ENCODE results near the gene ANKRD10. TPM values are rescaled to one million over a fixed set of nuclear protein-coding genes. Genes with fewer than 3 reads are reported as not detected.
"Not testable (repeated sequence)": the region's sequence is repeated elsewhere in the genome, so short reads cannot be mapped to it uniquely, and the experiment has no call there.

ANKRD10 gene
- total RNA-seq, 2 experiments from 2014 or later: 101 to 111 TPM

DNA sequence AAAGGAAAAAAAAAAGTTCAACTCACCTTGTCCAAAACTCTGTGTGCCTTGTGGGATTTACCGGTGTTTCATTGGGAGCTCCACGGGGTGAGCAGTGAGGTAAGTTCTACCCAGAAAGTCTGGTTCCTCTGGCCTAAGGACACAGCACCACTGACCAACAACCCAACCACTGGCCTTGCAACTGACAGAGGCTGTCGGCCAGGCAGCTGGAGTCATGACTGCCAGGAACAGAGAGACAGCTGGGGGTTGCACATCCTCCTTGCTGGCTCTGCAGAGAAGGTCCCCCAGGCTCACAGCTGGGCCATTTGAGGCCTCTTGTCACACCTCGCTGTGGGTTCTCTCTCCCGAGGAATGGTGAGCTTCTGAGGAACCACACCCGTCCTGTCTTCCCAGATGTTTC, 59.5 kb downstream of the ANKRD10 start:
- Mint-ChIP-seq H3K27me3 (peaks cover 9% of the 10 kb centered on the region), H3K9me3 (peaks cover 2% of the 10 kb centered on the region), H3K4me3 (no peak overlapping the region), H3K27ac (no peak overlapping the region), H3K4me1 (peaks cover 12% of the 10 kb centered on the region), H3K36me3 (ENCODE audit: low read depth) (no peaks in the 10 kb centered on the region)
- ChIA-PET CTCF (interaction anchor here (0.5 to 0.6 kb wide), 3 partner anchors 105 to 382 kb away, joined by 3 read pairs; no protein-coding TSS in a partner anchor), POLR2A (no interaction called here)
- no peak for DNase-seq

DNA sequence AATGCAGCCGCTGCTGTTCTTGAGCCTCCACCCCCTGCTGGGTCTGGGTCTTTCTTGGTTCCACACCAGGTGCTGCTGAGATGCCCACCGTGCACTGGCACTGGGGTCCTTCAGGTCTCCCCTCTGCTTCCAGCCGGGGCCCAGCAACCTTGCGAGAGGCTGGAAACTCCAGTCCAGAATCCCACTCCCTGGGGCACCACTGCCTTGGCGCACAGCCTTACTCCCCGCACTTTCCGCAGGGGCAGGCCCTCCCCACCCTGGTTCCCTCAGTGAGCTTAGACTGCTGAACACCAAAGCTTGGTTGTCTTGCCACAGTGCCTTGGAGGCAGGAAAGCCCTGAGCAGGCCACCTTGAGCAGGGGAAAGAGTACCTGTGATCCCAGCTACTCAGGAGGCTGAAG, 60.0 kb downstream of the ANKRD10 start:
- H3K4me1 Mint-ChIP-seq: peaks cover 12% of the 10 kb centered on the region
- no peak overlapping the region for H3K4me3 Mint-ChIP-seq
- H3K27me3 Mint-ChIP-seq: peaks cover 14% of the 10 kb centered on the region
- H3K36me3 Mint-ChIP-seq (ENCODE audit: low read depth): no peaks in the 10 kb centered on the region
- POLR2A ChIA-PET: no interaction called here
- peaks cover 2% of the 10 kb centered on the region for H3K9me3 Mint-ChIP-seq
- no peak for DNase-seq
- CTCF ChIA-PET: no interaction called here
- no peak overlapping the region for H3K27ac Mint-ChIP-seq

DNA sequence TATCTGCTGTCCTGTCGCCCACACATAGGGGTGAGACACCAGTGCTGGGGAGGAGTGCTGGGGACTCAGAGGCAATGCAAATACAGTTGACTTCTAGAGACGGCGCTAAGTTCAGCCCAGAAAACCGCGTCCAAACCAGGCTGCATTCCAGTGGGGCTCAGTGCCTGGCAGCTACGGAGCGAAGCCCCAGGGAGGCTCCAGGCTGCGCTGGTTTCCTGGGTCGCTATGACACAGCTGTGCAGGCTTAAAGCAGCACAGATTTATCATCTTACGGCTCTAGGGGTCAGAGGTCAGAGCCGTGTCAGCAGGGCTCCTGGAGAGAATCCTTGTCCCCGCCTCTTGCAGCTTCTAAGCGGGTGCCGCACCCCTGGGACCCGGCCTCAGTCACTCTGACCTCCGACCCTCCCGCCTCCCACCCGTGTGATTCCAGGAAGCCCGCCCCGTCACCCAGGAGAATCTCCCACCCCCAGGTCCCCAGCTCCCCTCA, 61.6 kb downstream of the ANKRD10 start:
- H3K4me3 Mint-ChIP-seq: no peak overlapping the region
- ChIA-PET POLR2A (no interaction called here), CTCF (interaction anchor here (1.3 to 1.4 kb wide), 2 partner anchors 11 to 100 kb away, joined by 3 to 4 read pairs; no protein-coding TSS in a partner anchor)
- H3K27ac Mint-ChIP-seq: no peak overlapping the region
- H3K4me1 Mint-ChIP-seq: peaks cover 12% of the 10 kb centered on the region
- H3K27me3 Mint-ChIP-seq: peaks cover 19% of the 10 kb centered on the region
- peaks cover 2% of the 10 kb centered on the region for H3K9me3 Mint-ChIP-seq
- H3K36me3 Mint-ChIP-seq (ENCODE audit: low read depth): no peaks in the 10 kb centered on the region
- no peak for DNase-seq

DNA sequence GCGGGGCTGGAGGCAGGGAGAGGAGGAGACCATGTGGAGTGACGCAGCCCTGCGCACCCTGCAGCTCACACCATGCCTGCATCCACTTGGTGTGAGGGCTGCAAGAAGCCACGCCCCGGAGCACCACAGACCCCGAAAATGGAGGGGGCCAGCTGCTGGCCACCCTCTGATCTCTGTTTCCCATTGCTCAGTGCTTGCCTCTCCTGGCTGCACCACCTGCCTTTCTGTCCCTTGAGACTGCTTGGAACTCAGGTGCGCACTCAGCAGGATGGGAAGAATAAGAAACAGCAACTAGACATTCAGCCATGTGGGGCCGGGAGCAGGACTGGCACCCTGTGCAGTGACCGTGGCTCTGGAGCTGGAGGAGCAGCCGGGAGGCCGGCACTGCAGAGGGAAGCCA, 64.0 kb downstream of the ANKRD10 start:
- Mint-ChIP-seq H3K9me3 (no peaks in the 10 kb centered on the region), H3K27ac (no peak overlapping the region), H3K36me3 (ENCODE audit: low read depth) (no peaks in the 10 kb centered on the region), H3K4me1 (no peaks in the 10 kb centered on the region), H3K4me3 (no peak overlapping the region), H3K27me3 (peaks cover 24% of the 10 kb centered on the region)
- ChIA-PET POLR2A (no interaction called here), CTCF (interaction anchor here (0.6 kb wide), 1 partner anchor 1510 kb away, joined by 4 read pairs; no protein-coding TSS in a partner anchor)
- no peak for DNase-seq

DNA sequence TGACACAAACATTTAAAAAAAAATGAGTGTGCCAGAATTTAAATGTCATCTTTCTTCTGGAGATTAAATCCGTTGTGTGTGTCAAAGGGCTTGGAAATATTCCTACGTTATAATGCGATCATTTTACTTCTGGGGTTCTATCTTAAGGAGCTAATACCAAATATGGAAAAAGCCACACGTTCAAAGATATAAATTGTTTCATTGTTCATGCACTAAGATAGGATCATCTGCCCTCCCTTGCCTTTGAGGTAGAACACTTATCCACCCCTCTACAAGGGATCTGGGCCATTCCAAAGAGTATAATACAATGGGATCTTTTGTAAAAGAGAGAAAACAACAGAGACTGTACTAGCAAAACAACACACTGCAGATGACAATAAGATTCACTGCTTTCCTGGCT, 64.9 kb downstream of the ANKRD10 start:
- Mint-ChIP-seq H3K9me3 (no peaks in the 10 kb centered on the region), H3K27ac (no peak overlapping the region), H3K4me1 (no peaks in the 10 kb centered on the region), H3K36me3 (ENCODE audit: low read depth) (no peaks in the 10 kb centered on the region), H3K27me3 (peaks cover 32% of the 10 kb centered on the region), H3K4me3 (no peak overlapping the region)
- CTCF ChIA-PET: interaction anchor here (0.6 to 1.4 kb wide), 2 partner anchors 10 to 1511 kb away, joined by 4 to 5 read pairs; no protein-coding TSS in a partner anchor
- no peak for DNase-seq
- POLR2A ChIA-PET: no interaction called here

DNA sequence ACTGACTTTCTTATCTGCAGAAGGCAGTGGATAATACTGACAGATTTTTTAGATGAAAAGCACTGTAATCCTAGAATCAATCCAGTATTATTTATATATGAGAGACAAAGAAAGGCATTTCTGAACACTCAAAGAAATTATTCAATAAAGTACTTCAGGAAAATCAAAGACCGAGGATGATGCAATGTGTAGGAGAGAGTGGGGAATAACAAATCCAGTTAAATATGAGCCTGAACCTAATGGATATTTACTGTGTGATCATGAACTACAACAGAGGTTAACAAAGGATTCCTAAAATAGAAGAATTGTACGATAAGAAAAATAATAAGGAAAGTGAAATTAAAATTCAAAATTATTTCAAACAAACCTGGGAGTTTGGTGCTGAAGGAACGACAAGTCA, 69.3 kb downstream of the ANKRD10 start:
- CTCF ChIA-PET: no interaction called here
- Mint-ChIP-seq H3K36me3 (ENCODE audit: low read depth) (no peaks in the 10 kb centered on the region), H3K9me3 (no peaks in the 10 kb centered on the region), H3K27me3 (peaks cover 43% of the 10 kb centered on the region), H3K4me3 (no peak overlapping the region), H3K4me1 (no peaks in the 10 kb centered on the region), H3K27ac (no peak overlapping the region)
- POLR2A ChIA-PET: no interaction called here
- DNase-seq: no peak

DNA sequence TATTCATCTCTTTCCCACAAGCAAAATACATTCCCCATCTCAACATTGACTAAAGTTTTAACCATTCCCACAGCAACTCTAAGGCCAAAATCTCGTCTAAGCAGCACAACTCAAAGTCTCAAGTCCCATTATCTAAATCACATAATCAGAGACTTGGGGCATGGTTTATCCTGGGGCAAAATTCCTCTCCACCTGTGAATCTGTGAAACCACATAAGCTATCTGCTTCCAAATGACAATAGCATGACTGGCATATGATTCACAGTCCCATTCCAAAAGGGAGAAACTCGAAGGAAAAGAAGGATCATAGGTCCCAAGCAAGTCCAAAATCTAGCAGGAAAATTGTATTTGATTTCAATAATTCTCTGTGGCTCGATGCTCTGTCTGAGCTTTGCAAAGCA, 73.0 kb downstream of the ANKRD10 start:
- DNase-seq: no peak
- no peaks in the 10 kb centered on the region for H3K36me3 Mint-ChIP-seq (ENCODE audit: low read depth)
- no peaks in the 10 kb centered on the region for H3K4me1 Mint-ChIP-seq
- peaks cover 46% of the 10 kb centered on the region for H3K27me3 Mint-ChIP-seq
- H3K4me3 Mint-ChIP-seq: no peak overlapping the region
- ChIA-PET CTCF (interaction anchor here (1.4 to 1.7 kb wide), 2 partner anchors 11 to 23 kb away, joined by 3 read pairs; no protein-coding TSS in a partner anchor), POLR2A (no interaction called here)
- H3K9me3 Mint-ChIP-seq: no peaks in the 10 kb centered on the region
- H3K27ac Mint-ChIP-seq: no peak overlapping the region

DNA sequence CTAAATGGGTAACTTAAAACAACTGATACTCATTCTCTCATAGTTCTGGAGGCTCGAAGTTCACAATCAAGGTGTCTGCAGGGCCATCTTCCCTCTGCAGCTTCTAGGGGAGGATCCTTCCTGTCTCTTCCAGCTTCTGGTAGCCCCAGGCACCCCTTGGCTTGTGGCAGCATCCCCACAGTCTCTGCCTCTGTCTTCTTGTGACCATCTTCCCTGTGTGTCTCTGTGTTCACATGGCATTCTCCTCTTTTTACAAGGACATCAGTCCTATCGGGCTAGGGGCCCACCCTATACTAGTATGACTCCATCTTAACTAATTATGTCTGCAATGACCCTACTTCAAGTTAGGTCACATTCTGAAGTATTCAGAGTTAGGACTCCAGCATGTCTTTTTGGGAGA, 73.5 kb downstream of the ANKRD10 start:
- Mint-ChIP-seq H3K4me1 (no peaks in the 10 kb centered on the region), H3K27me3 (peaks cover 46% of the 10 kb centered on the region), H3K36me3 (ENCODE audit: low read depth) (no peaks in the 10 kb centered on the region), H3K9me3 (no peaks in the 10 kb centered on the region), H3K4me3 (no peak overlapping the region), H3K27ac (no peak overlapping the region)
- DNase-seq: no peak
- ChIA-PET CTCF (interaction anchor here (1.7 kb wide), 1 partner anchor 23 kb away, joined by 3 read pairs; no protein-coding TSS in a partner anchor), POLR2A (no interaction called here)

DNA sequence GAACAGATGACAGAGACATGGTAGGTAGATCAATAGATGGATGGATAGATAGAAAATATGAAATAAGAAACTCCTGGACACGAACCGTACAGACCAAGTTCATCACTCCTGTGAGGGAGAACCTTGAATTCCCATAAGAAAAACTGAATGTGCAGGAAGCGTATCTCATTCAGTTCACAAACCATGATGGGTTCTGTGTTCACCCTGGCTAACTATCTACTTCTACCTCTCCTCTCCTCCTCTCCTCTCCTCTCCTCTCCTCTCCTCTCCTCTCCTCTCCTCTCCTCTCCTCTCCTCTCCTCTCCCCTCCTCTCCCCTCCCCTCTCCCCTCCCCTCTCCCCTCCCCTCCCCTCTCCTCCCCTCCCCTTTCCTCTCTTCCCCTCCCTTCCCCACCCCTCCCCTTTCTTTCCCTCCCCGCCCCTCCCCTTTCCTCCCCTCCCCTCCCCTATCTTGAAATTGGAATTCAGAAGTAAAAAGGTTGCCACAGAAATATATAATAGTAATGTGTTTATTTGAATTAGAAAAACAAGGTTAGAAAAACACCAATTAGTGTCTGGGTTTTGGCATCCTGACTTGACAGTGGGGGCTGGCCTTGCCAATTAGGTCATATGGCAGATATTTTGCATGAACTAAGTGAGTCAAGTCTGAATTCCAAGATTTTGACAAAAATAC, 75.9 kb downstream of the ANKRD10 start:
- Mint-ChIP-seq H3K27ac (no peak overlapping the region), H3K4me3 (no peak overlapping the region), H3K36me3 (ENCODE audit: low read depth) (no peaks in the 10 kb centered on the region), H3K27me3 (peaks cover 30% of the 10 kb centered on the region), H3K9me3 (no peaks in the 10 kb centered on the region), H3K4me1 (no peaks in the 10 kb centered on the region)
- POLR2A ChIA-PET: no interaction called here
- no peak for DNase-seq
- CTCF ChIA-PET: no interaction called here

DNA sequence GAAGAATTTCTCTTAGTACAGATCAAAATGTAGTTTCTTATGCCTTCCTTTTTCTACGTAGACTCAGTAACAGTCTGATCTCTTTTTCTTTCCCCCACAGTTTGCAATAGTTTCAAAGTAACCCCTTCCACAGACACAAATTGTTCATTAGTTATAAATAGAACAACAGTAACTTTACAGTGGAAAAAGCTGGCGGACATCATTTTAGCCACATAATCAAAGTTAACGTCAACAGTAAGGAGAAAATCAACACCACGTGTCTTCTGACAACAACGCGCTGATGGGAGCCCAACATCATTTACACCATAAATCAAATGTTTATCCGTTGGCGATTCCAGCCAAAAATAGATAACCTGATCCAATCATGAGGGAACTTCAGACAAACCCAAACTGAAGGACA, 76.8 kb downstream of the ANKRD10 start:
- H3K36me3 Mint-ChIP-seq (ENCODE audit: low read depth): no peaks in the 10 kb centered on the region
- POLR2A ChIA-PET: no interaction called here

DNA sequence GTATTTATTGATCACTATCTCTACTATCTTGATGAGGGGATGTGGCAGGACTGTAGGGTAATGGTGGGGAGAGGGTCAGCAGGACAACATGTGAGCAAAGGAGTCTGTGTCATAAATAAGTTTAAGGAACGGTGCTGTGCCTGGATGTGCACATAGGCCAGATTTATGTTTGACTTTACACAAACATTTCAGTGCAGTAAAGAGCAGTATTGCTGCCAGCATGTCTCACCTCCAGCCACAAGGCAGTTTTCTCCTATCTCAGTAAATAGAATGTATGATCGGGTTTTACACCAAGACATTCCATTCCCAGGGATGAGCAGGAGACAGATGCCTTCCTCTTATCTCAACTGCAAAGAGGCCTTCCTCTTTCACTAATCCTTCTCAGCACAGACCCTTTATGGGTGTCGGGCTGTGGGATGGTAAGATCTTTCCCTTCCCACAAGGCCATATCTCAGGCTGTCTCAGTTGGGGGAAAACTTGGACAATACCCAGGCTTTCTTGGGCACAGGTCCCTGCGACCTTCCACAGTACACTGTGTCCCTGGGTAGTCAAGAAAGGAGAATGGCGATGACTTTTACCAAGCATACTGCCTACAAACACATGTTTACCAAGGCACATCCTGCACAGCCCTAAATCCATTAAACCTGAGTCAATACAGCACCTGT, 77.3 kb downstream of the ANKRD10 start:
- peaks cover 28% of the 10 kb centered on the region for H3K27me3 Mint-ChIP-seq
- DNase-seq; POLR2A ChIA-PET; CTCF ChIA-PET; H3K4me1 Mint-ChIP-seq; H3K27ac Mint-ChIP-seq; H3K9me3 Mint-ChIP-seq; H3K36me3 Mint-ChIP-seq (ENCODE audit: low read depth); H3K4me3 Mint-ChIP-seq: not testable (repeated sequence)

More for the DNA sequence above, 76.8 kb downstream of the ANKRD10 start:
- Mint-ChIP-seq H3K4me1 (no peaks in the 10 kb centered on the region), H3K4me3 (no peak overlapping the region), H3K9me3 (no peaks in the 10 kb centered on the region), H3K27ac (no peak overlapping the region), H3K27me3 (peaks cover 30% of the 10 kb centered on the region)
- CTCF ChIA-PET: no interaction called here
- no peak for DNase-seq

DNA sequence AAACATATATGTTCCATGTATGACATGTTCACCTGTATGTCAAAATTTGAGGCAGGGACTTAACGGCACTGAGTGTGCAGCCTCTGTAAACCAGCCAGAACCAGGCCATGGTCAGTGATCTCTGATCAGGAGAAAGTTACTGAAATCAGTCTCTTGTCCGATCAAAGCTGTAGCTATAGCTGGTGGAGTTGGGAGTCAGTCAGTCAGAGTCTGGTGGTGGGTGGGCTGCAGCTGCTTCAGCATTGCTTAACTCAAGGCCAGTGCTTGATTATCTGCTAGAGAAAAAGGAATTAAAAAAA, 78.3 kb downstream of the ANKRD10 start:
- ChIA-PET CTCF (no interaction called here), POLR2A (no interaction called here)
- no peaks in the 10 kb centered on the region for H3K36me3 Mint-ChIP-seq (ENCODE audit: low read depth)
- no peaks in the 10 kb centered on the region for H3K4me1 Mint-ChIP-seq
- no peak overlapping the region for H3K4me3 Mint-ChIP-seq
- DNase-seq: no peak
- no peak overlapping the region for H3K27ac Mint-ChIP-seq
- H3K9me3 Mint-ChIP-seq: no peaks in the 10 kb centered on the region
- peaks cover 21% of the 10 kb centered on the region for H3K27me3 Mint-ChIP-seq

DNA sequence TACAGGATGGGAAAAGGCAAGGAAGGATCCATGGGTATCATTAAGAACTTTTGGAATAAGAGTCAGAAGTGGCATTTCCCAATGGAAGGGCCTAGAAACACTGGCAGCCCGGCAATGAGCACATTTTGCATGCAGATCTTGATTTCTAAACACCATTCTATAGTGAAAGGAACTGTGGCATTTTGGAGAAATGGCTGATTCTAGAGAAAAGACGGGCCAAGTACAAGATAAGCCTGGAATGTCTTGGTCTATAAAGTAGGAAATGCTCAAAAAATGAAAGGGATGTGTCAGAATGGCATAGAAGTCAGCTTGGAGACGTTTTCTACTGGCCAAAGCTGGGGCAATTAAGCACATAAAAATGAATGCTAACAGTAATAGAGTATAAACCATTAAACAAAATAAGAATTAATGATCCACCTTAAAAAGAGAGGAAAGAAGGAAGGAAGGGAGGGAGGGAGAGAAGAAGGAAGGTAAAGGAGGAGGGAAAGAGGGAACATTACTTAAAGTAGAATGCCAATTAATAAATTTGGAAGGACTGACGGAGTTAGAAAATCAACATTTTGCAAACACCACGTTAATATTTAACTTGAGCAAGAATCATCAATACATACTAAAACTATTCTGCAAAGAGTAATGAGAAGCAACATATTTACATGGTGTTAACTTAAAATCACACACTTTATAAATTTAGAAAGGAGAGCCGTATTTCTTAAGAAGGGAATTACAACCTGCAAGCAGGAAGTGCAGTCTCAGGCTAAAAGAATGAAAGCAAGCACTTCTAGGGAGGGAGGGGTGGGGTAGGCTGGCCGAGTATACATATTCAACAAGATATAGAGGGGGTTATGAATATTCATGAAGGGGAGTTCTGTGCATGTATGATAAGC, 78.9 kb downstream of the ANKRD10 start:
- Mint-ChIP-seq H3K9me3 (no peaks in the 10 kb centered on the region), H3K4me1 (no peaks in the 10 kb centered on the region), H3K4me3 (no peak overlapping the region), H3K36me3 (ENCODE audit: low read depth) (no peaks in the 10 kb centered on the region), H3K27ac (no peak overlapping the region), H3K27me3 (peaks cover 18% of the 10 kb centered on the region)
- no peak for DNase-seq
- POLR2A ChIA-PET: no interaction called here
- CTCF ChIA-PET: no interaction called here

All from activated CD4-positive, alpha-beta T cell treated with anti-CD3 and anti-CD28 coated beads, Interleukin-2, amount 10 ng/mL, durations not matched to agents 7 days and 5 days (primary cell).